Measurements from ENCODE around the gene AOC1.

AOC1 gene

DNA sequence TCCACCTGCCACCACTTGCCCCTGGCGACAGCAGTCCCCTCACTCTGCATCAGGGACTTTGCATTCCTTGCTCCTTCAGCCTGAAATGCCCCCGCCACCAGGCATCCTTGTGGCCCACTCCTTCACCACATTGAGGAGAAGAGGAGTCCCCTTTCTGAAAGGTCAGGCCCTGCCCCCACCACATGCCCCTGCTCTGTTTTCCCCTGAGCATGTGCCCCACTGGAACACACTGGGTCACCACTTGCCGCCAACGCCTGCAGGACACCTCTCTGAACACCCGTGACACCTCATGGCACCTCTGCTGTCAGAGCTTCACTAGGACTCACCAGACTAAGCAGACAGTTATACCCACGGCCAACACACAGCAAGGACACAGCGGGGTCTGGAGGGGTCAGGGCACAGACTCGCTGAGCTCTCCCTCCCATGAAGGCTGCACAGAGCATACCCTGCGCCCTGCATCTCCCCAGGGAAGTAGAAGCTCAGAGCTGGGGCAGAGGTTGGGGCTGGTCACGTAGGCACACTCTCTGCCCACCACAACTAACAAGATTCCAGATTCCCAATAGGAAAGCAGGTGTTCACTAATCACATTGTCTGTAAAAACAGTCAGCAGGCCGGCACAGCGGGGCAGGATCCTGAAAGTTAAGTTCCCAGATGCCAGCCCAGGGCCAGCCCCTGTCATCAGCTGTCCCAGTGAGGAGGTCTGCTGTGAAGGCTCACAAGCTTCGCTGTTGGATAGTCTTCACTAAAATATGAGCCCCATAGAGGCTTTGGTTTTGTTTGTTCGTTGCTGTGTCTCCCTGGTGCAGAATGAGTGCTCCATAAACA is 5.8 kb upstream of the AOC1 start:
- Mint-ChIP-seq H3K4me3 (no peak overlapping the region), H3K9me3 (no peaks in the 10 kb centered on the region), H3K4me1 (ENCODE audit: low read depth in 2 of 2) (no peaks in the 10 kb centered on the region), H3K27me3 (peaks cover 10 to 36% of the 10 kb centered on the region in 2 donors), H3K27ac (peak overlapping the region in 1 of 2 donors; percentile 57), H3K36me3 (ENCODE audit: insufficient read depth) (peaks cover 3% of the 10 kb centered on the region)
- DNase-seq = no peak
- no peak for ATAC-seq (replicated peaks)

DNA sequence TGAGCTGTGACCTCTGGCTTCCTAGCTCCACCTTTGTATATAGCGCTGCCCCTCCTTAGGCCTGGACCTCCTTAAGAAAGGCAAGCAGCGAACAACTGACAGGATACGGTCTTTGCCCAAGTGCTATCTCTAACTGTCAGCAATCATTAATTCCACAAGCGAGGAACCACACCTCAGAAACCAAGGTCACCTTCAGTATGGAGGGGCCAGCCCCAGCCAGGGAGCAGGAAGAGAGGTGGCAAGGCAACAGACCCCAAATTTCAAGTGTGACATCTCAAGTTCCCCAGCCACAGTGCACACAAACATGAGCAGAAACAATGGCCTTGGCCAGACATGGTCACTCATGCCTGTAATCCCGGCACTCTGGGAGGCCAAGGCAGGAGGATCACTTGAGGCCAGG is 4.8 kb upstream of the AOC1 start:
- Mint-ChIP-seq H3K27me3 (peaks cover 20 to 47% of the 10 kb centered on the region in 2 donors), H3K9me3 (no peaks in the 10 kb centered on the region), H3K4me1 (ENCODE audit: low read depth in 2 of 2) (peaks cover 0 to 3% of the 10 kb centered on the region in 2 donors), H3K36me3 (ENCODE audit: insufficient read depth) (peaks cover 3% of the 10 kb centered on the region), H3K27ac (no peak overlapping the region), H3K4me3 (no peak overlapping the region)
- DNase-seq = no peak
- no peak for ATAC-seq (replicated peaks)

DNA sequence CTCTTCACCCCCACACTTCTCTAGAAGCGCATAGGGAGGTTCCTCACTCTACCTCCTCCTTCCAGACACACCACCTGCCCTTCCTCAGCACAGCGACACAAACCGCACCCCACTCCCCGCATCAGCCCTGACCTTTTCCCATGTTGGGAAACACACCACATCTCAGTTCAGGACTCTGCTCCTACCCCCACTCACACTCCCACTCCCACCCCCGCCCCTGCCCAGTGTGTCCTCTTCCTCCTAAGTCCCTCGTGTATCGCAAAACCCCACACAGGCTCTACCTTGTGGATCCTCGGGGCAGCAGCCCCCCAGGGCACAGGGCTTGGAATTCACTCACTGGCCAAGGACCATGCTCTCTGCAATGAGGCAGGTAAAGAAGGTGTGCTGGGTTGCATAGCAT is 4.2 kb upstream of the AOC1 start:
- peaks cover 26 to 52% of the 10 kb centered on the region in 2 donors for H3K27me3 Mint-ChIP-seq
- H3K4me1 Mint-ChIP-seq (ENCODE audit: low read depth in 2 of 2) = peaks cover 0 to 3% of the 10 kb centered on the region in 2 donors
- no peaks in the 10 kb centered on the region for H3K9me3 Mint-ChIP-seq
- H3K4me3 Mint-ChIP-seq = no peak overlapping the region
- no peak for DNase-seq
- H3K27ac Mint-ChIP-seq = no peak overlapping the region
- ATAC-seq (replicated peaks) = no peak
- H3K36me3 Mint-ChIP-seq (ENCODE audit: insufficient read depth) = peaks cover 3% of the 10 kb centered on the region

DNA sequence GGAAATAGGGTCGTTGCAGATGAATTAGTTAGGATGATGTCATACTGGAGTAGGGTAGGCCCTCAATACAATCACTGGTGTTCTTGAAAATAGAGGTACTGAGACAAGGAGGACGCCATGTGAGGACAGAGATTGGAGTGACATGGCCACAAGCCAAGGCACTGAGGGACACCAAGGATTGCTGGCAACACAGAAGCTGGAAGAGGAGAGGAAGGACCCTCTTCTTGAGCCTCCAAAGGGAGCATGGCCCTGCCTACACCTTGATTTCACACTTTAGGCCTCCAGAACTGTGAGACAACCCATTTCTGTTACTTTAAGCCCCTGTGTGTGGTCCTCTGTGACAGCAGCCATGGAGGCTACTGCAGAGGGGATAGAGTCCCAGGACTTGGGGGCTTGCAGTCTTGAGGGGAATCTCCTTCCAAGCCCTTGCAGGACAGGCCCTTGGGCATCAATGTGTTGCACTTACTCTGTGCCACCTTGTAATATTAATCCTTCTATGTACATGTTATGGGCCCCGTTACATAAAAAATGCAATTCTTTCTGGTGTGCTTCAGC is 3.7 kb upstream of the AOC1 start:
- Mint-ChIP-seq H3K36me3 (ENCODE audit: insufficient read depth) (peaks cover 3% of the 10 kb centered on the region), H3K27me3 (peaks cover 26 to 54% of the 10 kb centered on the region in 2 donors), H3K4me1 (ENCODE audit: low read depth in 2 of 2) (peaks cover 0 to 3% of the 10 kb centered on the region in 2 donors), H3K27ac (no peak overlapping the region), H3K9me3 (no peaks in the 10 kb centered on the region), H3K4me3 (no peak overlapping the region)
- ATAC-seq (replicated peaks) (no peak), DNase-seq (no peak)

DNA sequence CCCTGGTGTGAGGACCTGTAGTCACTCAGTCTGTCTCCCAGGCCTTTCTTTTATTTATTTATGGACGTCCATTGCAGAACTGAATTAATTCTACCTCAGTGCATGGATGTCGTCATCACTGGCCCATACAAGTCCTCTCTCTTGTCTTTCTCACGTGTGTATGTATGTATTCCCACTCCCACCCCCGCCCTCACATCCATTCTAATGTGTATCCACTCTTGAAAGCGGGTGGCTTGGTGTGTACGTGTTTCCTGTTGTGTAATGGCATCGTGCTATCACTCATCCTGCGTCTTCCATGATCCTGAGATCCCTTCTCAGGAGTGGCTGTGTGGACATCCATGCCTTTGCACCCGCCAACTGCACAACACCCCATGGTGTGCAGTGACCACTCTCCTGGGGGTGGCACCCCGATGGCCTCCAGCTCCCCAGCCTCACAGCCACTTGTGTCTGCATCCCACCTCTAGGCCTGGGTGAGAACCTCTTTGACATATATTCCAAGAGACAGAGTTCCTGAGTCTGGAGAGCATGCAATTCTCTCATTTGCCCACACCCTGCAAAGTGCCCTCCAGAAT is 3.0 kb upstream of the AOC1 start:
- ATAC-seq (replicated peaks) (no peak), DNase-seq (no peak)
- Mint-ChIP-seq H3K9me3 (no peaks in the 10 kb centered on the region), H3K27me3 (peaks cover 32 to 59% of the 10 kb centered on the region in 2 donors), H3K36me3 (ENCODE audit: insufficient read depth) (peaks cover 3% of the 10 kb centered on the region), H3K4me1 (ENCODE audit: low read depth in 2 of 2) (peaks cover 0 to 3% of the 10 kb centered on the region in 2 donors), H3K4me3 (no peak overlapping the region), H3K27ac (no peak overlapping the region)

DNA sequence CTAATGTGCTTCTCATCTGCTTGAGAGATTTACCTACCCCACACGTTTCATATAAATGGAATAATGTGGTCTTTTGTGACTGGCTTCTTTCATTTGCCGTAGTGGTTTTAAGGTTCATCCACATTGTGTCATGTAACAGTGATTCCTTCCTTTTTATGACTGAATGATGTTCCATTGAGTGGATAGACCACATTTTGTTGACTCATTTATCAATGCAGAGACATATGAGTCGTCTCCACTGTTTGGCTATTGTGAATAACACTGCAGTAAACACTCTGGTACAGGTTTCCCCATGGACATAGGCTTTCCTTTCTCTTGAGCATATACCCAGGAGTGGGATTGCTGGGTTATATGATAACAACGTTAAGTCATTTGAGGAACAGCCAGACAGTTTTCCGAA is 2.0 kb upstream of the AOC1 start:
- peaks cover 40 to 68% of the 10 kb centered on the region in 2 donors for H3K27me3 Mint-ChIP-seq
- H3K36me3 Mint-ChIP-seq (ENCODE audit: insufficient read depth) = peaks cover 3% of the 10 kb centered on the region
- ATAC-seq (replicated peaks) = no peak
- H3K4me3 Mint-ChIP-seq = no peak overlapping the region
- peaks cover 0 to 3% of the 10 kb centered on the region in 2 donors for H3K4me1 Mint-ChIP-seq (ENCODE audit: low read depth in 2 of 2)
- H3K27ac Mint-ChIP-seq = no peak overlapping the region
- DNase-seq = no peak
- H3K9me3 Mint-ChIP-seq = no peaks in the 10 kb centered on the region

DNA sequence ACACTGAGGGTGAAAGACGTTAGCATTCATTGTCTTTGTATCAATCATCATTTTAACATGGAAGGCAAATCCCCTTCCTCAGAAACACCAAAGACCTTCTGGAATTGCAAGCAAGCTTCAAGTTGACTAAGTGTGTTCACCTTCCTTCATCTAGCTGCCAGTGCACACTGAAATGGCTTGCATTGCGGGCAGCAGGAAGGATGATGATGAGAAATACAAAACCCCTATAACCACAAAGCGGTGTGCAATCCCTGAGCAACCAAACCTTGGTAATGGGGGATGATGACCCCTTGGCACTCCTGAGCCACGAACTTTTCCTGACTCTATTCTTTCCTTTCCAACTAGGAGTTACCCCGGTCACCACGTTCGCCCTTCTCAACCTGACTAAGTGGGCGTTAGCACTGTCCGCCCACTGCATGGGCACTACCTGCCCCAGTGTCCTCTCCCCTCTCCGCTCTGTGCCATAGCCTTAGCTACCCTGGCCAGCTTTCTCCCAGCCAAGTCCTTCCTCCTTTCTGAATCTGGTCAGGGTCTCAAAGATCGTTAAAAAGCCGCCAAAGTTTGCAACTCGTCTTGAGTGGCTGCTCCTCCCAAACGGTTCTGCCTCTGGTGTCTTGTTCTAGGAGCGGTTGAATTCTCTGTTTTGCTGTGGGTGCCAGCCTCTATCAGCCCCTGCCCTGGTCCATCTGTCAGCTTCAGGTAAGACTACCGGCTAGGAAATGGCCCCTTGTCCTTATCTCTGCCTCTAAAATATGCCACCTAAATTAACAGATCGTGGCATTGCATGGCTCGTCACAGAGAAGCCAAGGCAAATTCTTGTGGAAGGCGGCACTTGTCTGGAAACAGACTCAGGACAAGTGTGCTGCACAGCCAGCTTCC is 586 bp upstream of the AOC1 start:
- Mint-ChIP-seq H3K4me3 (no peak overlapping the region), H3K27ac (no peak overlapping the region), H3K36me3 (ENCODE audit: insufficient read depth) (no peaks in the 10 kb centered on the region), H3K27me3 (peaks cover 49 to 83% of the 10 kb centered on the region in 2 donors), H3K9me3 (no peaks in the 10 kb centered on the region), H3K4me1 (ENCODE audit: low read depth in 2 of 2) (peaks cover 0 to 3% of the 10 kb centered on the region in 2 donors)
- DNase-seq = no peak
- no peak for ATAC-seq (replicated peaks)

DNA sequence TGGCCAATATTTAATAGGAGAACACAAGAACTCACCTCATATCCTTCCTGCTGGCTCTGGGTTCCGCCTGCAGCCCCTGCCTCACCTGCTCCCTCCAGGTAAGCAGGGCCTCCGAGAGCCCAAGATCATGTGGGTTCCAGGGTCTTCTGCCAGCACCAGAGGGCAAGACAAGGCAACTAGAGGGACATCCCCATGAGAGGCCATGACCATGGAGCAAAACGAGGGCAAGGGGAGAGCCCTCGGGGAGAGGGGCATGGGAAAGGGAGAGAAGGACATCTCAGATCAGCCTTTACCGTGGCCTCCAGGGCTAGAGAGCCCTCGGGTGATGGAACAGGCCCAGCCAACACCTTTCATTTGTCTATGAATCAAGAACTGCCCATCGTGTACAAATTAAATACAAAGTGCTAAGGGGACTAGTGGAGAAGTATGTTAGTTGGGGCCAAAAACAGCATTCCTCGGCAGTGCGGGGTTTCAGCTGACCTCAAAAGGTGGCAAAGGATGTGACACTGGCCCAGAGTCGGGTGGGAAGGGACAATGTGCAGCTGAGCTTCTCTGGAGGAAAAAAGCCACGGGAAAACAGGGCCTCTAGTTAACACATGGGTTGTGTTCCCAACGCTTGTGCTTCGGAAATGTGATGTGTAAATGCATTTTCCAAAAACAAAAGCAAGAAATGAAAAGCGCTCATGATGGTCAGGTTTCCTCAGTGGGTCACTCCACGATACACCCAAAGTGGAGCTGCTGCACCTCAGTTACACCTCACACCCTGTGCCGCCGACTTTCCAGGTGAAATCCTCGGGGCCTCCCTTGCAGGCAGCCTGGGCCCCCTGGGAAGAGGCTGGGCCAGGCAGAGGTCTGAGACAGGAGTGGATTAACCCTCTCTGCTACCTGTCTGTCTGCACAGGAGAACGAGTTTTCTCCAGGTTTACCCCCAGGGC is 2.0 kb downstream of the AOC1 start:
- H3K9me3 Mint-ChIP-seq = no peaks in the 10 kb centered on the region
- peaks cover 49 to 90% of the 10 kb centered on the region in 2 donors for H3K27me3 Mint-ChIP-seq
- H3K4me1 Mint-ChIP-seq (ENCODE audit: low read depth in 2 of 2) = peaks cover 0 to 3% of the 10 kb centered on the region in 2 donors
- no peak overlapping the region for H3K27ac Mint-ChIP-seq
- H3K36me3 Mint-ChIP-seq (ENCODE audit: insufficient read depth) = no peaks in the 10 kb centered on the region
- no peak for ATAC-seq (replicated peaks)
- H3K4me3 Mint-ChIP-seq = no peak overlapping the region
- no peak for DNase-seq

DNA sequence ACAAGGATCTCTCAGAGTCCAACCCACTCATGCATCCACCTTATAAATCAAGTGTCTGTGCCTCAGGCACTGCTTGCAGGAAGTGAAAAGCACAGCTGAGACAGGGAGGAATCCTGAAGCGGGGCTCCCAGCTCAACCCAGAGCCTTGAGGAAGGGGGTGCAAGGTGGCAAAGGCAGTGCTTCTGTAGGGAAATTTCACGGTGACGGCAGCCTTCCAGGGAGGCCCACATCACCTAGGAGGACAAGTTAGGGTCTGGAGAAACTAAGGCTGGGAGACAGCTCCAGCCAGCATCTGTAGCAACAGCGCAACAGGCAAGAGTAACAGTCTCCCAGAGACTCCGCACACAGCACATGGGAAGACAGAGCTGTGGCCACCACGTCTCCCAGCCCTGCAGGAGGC is 2.7 kb downstream of the AOC1 start:
- H3K9me3 Mint-ChIP-seq = no peaks in the 10 kb centered on the region
- no peak overlapping the region for H3K27ac Mint-ChIP-seq
- ATAC-seq (replicated peaks) = no peak
- DNase-seq = no peak
- H3K36me3 Mint-ChIP-seq (ENCODE audit: insufficient read depth) = no peaks in the 10 kb centered on the region
- H3K4me1 Mint-ChIP-seq (ENCODE audit: low read depth in 2 of 2) = peaks cover 0 to 3% of the 10 kb centered on the region in 2 donors
- peaks cover 49 to 88% of the 10 kb centered on the region in 2 donors for H3K27me3 Mint-ChIP-seq
- H3K4me3 Mint-ChIP-seq = no peak overlapping the region

DNA sequence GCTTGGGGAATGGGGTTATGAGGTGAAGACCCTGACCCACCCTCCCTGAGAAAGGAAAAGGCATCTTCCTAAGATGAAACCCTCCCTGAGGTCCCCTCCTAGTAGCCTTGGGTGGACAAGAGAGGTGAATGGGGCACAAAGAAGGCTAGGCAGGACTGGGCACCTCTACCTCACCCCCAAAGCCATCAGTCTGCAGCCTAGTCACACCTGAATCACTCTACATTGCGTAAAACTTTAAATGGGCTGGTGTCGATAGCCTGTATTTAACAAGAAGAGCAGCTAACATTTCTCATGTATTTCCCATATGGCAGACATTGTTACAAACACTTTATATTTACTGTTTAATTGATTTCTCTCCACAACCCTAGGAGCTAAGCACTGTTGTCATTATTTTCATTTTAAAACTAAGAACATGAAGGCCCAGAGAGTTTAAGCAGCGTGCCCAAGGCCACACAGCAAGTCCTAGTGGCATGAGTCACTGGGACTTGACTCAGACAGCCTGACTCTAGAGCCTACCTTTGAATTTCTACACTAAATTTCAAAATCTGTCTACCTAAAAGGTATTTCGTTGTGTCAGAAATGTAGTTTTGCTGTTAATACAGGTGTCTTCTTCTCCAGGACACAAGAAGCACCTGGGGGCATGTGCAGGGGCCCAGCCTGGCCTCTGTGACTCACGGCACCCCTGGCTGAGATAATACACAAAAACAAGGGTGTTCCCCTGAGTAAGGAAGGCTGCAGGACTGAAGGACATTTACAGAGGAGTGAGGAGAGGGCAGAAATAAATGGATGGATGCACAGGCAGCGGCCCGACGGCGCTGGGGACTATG is 3.4 kb downstream of the AOC1 start:
- Mint-ChIP-seq H3K4me3 (no peak overlapping the region), H3K27ac (no peak overlapping the region), H3K27me3 (peaks cover 47 to 88% of the 10 kb centered on the region in 2 donors), H3K4me1 (ENCODE audit: low read depth in 2 of 2) (peaks cover 0 to 3% of the 10 kb centered on the region in 2 donors), H3K9me3 (no peaks in the 10 kb centered on the region), H3K36me3 (ENCODE audit: insufficient read depth) (no peaks in the 10 kb centered on the region)
- ATAC-seq (replicated peaks) (no peak), DNase-seq (no peak)

DNA sequence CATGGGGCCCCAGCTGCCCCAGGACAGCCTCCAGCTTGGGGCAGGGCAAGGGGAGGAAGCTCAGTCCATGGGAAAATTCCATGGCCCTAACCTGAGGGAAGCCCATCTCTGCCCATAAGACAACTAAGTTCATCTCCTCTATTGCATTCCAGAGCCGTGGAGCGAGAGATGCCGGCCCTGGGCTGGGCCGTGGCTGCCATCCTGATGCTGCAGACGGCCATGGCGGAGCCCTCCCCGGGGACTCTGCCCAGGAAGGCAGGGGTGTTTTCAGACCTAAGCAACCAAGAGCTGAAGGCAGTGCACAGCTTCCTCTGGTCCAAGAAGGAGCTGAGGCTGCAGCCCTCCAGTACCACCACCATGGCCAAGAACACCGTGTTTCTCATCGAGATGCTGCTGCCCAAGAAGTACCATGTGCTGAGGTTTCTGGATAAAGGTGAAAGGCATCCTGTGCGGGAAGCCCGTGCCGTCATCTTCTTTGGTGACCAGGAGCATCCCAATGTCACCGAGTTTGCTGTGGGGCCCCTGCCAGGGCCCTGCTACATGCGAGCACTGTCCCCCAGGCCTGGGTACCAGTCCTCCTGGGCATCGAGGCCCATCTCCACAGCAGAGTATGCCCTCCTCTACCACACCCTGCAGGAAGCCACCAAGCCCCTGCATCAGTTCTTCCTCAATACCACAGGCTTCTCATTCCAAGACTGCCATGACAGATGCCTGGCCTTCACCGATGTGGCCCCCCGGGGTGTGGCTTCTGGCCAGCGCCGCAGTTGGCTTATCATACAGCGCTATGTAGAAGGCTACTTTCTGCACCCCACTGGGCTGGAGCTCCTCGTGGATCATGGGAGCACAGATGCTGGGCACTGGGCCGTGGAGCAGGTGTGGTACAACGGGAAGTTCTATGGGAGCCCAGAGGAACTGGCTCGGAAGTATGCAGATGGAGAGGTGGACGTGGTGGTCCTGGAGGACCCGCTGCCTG is 4.3 kb downstream of the AOC1 start:
- no peak overlapping the region for H3K4me3 Mint-ChIP-seq
- no peaks in the 10 kb centered on the region for H3K36me3 Mint-ChIP-seq (ENCODE audit: insufficient read depth)
- no peak for ATAC-seq (replicated peaks)
- peaks cover 38 to 86% of the 10 kb centered on the region in 2 donors for H3K27me3 Mint-ChIP-seq
- H3K9me3 Mint-ChIP-seq = no peaks in the 10 kb centered on the region
- H3K4me1 Mint-ChIP-seq (ENCODE audit: low read depth in 2 of 2) = peaks cover 0 to 3% of the 10 kb centered on the region in 2 donors
- no peak for DNase-seq
- H3K27ac Mint-ChIP-seq = no peak overlapping the region
